Activated T-helper 9 cell treated with anti-CD3 and anti-CD28 coated beads, Interleukin-2, amount 50 U/mL, for 16 hours (primary cell): Measurements from ENCODE around the gene TRDN.
"Not testable (repeated sequence)": the region's sequence is repeated elsewhere in the genome, so short reads cannot be mapped to it uniquely, and the experiment has no call there.

Source experiments
- DNase-seq: peaks from one replicate; pipeline ENCODE4 v3.0.0-alpha.2; 2020; ENCODE audit warnings: low read depth

Gene TRDN

GRCh38 chr6:123629258-123629941 lies 7.3 kb downstream of the TRDN start:
- DNase-seq = no peak

DNA sequence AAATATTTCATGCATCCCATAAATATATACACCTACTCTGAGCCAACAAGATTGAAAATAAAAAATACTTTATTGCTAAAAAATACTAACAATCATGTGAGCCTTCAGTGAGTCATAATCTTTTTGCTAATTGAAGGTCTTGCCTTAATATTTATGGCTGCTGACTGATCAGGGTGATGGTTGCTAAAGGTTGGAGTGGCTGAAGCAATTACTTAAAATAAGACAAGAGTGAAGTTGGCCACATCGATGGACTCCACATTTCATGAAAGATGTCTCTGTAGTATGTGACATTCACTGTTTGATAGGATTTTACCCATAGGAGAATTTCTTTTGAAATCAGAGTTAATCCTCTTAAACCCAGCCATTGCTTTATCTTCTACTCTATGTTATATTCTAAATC lies 11.1 kb downstream of the TRDN start:
- DNase-seq = no peak

DNA sequence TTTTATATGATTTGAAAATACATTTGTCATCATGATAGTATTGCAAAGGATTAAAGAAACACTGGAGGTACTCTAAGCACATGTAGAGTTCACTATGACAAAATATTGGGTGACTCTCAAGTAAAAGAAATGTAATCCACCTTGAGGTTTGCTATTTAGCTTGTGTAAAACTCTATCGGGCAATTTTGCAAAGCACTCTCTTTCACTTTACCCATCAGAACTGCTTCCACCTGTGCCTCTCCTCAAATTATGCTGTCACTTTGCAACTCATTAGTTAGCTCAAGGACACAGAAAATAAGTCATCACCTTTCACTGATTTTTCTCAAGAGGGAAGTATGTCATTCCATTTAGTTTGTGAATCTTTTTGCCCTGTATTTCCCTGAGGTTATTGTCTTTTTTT lies 14.0 kb downstream of the TRDN start:
- no peak for DNase-seq

DNA sequence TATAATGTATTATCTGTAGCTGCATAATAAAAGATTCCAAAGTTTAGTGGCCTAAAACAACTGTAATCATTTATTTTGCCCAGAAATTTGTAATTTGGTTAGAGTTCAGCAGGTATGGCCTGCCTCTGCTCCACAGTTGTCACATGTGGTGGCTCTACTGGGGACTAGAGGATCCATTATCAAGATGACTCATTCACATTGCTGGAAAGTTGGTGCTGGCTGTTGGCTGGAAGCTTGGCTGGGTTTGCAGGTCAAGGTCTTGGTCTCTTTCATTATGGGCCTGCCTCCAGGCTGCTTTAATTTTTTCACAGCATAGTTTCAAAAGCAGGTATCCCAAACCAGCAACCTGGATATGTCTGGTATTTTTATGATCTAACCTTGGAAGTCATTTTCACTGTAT lies 17.6 kb downstream of the TRDN start:
- DNase-seq = no peak

GRCh38 chr6:123616942-123617341 lies 19.8 kb downstream of the TRDN start:
- no peak for DNase-seq

DNA sequence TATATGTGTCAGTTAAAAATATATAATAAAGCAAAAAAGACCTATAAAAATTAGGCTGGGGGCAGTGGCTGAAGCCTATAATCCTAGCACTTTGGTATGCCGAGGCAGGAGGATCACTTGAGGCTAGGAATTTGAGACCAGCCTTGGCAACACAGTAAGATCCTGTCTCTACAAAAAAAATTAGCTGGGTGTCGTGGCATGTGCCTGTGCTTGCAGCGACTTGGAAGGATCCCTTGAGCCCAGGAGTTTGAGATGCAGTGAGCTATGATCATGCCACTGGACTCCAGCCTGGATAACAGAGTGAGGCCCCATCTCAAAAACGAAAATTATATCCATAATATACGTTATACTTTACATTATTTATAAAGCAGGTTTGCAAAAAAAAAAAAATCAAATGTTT lies 20.7 kb downstream of the TRDN start:
- DNase-seq = no peak

DNA sequence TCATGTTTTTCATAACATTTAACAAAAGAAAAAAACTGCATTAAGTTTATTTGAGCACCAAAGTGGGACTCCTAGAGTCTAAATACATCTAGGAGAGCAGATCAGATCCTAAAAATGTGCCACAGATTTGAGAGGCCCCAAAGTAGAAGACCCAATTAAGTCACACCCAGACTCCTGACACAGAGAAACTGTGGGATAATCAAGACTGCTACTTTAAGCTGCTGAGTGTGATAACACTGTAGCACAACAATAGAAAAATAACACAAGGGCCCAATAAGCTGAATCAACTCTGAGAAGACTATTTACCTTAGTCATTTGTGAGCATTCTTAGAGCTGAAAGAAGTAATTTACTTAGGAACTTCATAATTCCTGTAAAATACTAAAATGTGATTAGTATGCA lies 26.0 kb downstream of the TRDN start:
- no peak for DNase-seq

- no peak for DNase-seq
Observed at GRCh38 chr6:123604067-123604466, 32.7 kb downstream of the TRDN start.

- no peak for DNase-seq
Observed at GRCh38 chr6:123598011-123598410, 38.7 kb downstream of the TRDN start.

- no peak for DNase-seq
Observed at GRCh38 chr6:123594776-123595175, 42.0 kb downstream of the TRDN start.

DNA sequence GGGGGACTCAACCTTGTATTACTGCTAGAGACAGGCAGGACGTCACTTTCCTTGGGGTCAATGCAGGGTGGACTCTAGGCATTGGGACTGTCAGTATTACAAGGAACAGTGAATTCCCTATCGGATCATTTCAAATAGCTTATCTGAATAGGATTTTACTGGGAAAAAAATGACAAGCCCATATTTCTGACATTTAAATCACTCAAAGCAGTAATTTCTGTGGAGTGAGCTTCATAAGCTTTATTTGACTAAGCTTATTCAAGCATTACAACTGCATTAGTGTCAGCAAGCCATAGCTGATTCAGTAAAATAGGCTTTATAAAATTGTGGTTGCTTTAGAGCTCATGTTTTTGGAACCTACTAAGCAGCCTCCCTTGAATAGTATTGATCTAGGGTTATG lies 44.3 kb downstream of the TRDN start:
- no peak for DNase-seq

- no peak for DNase-seq
Observed at GRCh38 chr6:123589973-123590372, 46.8 kb downstream of the TRDN start.

DNA sequence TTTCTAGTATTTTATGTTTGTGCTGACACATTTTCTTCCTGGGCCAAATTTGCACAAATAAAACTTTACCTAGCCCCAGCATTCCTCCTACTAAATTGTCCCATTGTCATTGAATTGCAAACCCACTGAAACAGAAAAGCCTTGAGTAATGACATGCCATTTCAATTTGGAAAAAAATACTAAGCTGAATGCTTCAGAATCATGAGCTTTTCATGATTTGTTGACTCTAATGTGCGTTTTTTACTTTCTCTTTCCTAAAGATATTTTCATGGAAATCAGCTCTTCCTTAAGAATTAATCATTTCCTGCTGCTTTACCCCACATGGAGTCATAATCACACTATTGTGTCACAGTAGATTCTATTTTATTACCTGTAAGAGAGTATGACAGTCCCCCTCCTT lies 47.4 kb downstream of the TRDN start:
- DNase-seq = no peak

- no peak for DNase-seq
Observed at GRCh38 chr6:123588546-123588895, 48.2 kb downstream of the TRDN start.

DNA sequence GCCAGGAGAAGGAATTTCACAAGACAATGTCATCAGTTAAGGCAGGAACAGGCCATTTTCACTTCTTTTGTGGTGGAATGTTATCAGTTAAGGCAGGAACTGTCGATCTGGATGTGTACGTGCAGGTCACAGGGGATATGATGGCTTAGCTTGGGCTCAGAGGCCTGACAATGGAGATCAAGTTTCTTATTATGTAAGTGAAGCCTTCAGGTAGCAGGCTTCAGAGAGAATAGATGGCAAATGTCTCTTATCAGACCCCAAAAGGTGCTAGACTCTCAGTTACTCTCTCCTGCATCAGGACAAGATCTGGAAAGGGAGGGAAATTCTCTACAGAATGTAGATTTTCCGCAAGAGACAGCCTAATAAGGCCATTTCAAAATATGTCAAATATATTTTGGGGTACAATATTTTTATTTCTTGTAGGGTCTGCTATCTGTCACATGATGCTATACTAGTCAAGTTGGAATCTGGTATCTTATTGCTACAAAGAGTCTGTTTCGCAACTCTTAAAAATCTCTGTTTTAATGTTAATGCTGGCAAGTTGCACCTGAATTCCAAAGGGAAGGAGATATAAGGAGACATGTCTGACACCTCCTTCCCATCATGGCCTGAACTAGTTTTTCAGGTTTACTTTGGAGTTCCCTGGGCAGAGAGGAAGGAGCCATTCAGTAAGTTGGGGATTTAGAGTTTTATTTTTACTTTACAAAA lies 48.8 kb downstream of the TRDN start:
- no peak for DNase-seq

DNA sequence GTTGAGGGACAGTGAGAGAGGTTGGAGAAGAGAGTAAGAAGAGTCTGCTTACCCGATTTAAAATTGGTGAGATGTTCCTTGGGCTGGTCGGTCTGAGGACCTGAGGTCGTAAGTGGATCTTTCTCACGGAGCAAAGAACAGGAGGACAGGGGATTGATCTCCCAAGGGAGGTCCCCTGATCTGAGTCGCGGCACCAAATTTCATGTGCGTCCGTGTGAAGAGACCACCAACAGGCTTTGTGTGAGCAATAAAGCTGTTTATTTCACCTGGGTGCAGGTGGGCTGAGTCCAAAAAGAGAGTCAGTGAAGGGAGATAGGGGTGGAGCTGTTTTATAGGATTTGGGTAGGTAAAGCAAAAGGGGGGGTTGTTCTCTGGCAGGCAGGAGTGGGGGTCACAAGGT lies 49.3 kb downstream of the TRDN start:
- DNase-seq = not testable (repeated sequence)

DNA sequence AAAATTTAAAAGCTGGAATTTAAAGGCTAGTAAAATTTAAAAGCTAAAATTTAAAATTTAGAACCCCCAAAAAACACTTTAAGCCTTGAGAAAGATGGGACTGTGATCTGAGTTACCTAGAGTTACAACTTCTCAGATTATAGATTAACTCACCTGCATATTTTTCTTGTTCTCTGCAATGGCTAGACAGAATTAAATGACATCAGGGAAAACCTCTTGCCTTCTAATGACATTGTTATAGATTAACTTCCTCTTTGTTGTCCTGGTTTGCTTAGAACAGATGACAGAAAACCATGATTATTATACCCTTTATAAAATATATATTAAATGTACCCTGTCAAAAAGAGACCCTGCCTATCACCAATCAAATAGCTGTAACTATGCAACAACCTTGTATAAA lies 56.4 kb downstream of the TRDN start:
- no peak for DNase-seq

DNA sequence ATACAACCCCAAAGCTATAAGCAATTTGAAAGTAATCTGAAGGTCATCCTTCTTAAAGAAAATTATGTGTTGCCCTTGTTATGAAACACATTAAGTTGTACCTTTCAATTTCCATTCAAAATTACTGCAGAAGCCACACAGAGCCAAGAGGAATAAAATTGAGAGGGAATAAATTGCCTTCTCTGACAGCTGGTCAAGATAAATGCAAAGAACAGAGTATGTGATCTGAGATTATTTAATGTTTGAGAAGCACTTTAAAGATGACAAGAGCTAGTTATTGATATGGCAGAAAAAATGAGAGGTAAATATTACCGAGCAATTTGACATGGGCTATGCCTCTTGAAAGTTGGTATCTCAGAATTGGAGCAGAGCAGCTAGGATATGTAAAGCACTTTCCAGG lies 61.6 kb downstream of the TRDN start:
- DNase-seq = no peak

DNA sequence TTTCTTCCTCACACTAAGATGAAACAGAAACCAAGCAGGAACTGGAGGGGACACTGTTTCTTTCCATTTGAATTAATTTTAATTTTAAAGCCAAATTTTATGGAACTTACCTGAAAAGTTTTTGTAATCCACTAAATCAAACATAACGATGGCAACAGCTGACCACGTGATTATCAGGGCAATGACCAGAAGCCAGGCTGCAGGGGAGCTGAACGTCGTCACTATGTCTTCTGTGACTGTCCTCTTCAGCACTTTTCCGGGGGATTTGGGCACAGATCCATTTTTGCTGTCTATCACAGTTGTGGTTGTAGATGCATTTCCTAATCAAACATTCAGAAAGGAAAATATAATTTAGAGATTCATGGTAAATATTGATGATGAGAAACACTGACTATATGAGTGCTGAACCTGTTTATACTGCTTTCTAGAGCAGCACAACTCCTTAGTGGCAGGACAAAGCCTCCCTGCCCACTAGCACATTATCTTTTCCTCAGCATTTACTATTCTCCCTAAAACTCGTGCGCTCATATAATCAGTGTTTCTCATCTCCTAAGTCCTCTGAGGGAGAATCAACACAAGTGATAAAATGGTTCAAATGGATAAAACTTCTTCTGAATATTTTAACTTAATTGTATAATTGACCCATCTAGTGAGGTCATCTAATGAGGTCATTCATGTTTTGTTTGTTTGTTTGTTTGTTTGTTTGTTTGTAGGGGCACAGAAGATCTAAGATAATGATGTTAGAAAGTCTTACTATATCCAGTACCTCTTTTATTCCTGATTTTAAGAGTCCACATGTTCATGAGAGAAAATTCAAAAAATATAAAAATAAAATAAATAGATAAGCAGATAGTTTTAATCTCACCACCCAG lies 65.7 kb downstream of the TRDN start:
- DNase-seq = no peak

DNA sequence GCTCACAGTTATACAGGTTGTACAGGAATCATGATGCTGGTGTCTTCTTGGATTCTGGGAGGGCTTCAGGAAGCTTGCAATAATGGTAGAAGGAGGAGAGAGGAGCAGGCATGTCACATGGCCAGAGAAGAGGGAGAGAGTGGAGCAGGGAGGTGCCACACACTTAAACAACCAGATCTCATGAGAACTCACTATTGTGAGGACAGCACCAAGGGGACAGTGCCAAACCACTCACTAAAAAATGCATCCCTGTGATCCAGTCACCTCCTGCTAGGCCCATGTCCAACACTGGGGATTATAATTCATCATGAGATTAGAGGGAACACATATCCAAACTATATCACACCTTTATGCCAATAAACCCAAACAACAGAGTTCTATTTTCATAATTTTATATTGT lies 67.2 kb downstream of the TRDN start:
- no peak for DNase-seq

DNA sequence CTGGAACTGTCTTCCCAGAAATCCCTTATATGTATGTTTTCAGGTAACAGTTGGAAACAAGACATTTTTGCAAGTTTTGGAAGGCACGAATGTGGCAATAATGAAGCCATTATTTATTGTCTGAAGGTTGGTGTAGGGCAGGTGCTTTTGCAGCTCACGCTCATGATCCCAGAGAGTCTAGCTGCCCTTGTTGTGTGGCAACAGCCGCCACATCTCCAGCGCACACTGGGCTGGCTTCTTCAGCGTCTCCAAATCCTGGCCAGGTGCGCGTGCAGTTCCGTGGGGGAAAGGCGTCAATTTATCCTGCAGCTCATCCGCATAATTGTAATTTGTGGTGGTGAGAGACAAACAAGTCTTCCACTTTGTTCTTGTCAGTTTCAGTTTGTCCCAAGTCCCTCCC lies 71.2 kb downstream of the TRDN start:
- DNase-seq = no peak

DNA sequence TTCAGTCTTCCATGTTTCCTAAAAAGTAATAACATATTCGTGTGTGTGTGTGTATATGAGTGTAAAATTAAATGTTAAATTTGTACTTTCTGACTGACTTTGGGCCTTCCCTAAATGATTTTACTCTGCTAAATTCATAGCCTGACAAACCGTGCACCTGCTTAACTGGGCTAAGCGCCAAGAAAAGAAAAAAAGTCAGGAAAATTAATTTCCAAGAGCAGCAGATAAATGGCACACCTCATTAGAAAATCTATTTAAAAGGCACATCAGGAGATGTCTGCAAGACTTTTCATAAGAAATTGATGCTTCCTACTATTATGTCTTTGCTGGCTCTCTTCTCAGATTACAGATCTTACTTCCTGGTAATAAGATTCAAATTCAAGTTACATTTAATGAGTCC lies 72.4 kb downstream of the TRDN start:
- no peak for DNase-seq

DNA sequence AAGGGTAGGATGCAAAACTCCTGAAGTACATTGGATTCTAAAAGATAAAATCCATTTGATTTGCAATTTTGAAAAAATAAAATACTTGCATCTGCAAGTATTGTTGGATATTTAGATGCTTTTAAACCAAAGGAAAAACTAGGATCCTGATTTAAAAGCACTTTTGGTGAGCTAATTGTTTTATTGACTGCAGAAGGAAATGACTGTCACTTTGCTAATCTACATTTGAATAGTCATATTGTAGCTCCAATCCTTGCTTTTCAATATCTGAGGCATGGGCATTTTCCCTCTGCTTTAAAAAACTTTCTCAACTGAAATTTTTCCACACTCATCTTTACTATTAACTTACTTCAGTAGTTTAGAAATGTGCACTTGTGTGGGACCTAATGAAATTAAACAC lies 74.1 kb downstream of the TRDN start:
- DNase-seq = no peak
